MG63 (cell line): Measurements from ENCODE around the gene MYH14. TPM values are rescaled to one million over a fixed set of nuclear protein-coding genes. Genes with fewer than 3 reads are reported as not detected.
A peak's percentile ranks its signal among the peaks of the same experiment; 100 is the strongest.

ENCODE experiments used
- DNase-seq: peaks from one replicate; pipeline ENCODE4 v3.0.0-alpha.2; 2020
- H3K27me3 ChIP-seq: fragments of 250-450 bp; sonication (Bioruptor Pico); 2 replicates; pipeline ENCODE4 v1.5.1; 2020; ENCODE audit warnings: mild to moderate bottlenecking, moderate library complexity
- H3K36me3 ChIP-seq: fragments of 250-450 bp; sonication (Bioruptor Pico); 2 replicates; pipeline ENCODE4 v1.5.1; 2020; ENCODE audit warnings: mild to moderate bottlenecking, moderate library complexity
- H3K4me3 ChIP-seq: fragments of 250-450 bp; sonication (Bioruptor Pico); 2 replicates; pipeline ENCODE4 v1.5.1; 2020; ENCODE audit warnings: mild to moderate bottlenecking, moderate library complexity
- H3K9me3 ChIP-seq: fragments of 250-450 bp; sonication (Bioruptor Pico); 2 replicates; pipeline ENCODE4 v1.5.1; 2020; ENCODE audit warnings: mild to moderate bottlenecking, moderate library complexity
- total RNA-seq: library from RNA; depleted of rRNA; stranded (reverse); fragments of >200 nt; shearing (Covaris generic); gene quantifications from 2 replicates; pipeline ENCODE4 v1.2.3, GENCODE V29; 2014; ENCODE audit warnings: low replicate concordance; rRNA removed

MYH14 gene
- 2.1 TPM in 1 of 2 replicates, not detected in the other for total RNA-seq

DNA sequence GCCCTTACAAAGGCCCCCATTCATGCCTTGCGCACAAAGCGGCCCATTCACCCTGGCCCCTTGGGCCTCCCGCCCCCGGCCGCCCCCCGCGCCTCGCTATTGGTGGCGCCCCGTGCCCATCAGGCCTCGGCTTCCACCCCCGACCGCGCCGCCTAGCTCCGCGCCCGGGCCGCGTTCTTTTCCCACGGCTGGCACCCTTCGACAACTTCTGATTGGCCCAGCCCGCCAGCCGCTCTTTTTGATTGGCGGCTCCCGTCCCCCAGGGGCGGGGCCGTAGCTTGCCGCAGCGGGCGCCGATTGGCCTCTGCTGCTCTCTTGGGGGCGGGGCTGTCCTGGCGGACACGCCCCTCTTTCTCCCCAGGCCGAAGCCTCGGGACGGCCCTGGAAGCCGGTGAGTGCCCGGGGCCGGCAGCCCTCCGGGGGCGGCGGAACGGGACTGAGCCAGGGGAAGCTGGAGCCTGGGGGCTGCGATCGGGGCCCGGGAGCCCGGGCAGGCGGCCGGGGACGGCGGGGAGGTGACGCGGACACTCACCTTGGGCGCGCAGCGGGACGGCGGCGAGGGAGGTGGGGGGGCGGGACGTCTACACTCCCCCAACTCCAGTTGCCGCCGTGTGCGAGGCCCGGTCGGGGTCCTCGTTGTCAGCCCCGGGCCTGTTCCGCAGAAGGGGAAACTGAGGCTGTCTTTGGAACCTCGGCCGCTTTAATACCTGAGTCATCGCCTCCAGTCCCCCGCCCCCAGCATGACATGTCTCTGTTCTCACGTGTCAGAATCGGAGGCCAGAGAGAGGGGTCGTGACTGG is at the start of gene MYH14:
TSS of gene MYH14 (plus strand) at position 342 of the 800 bp plus-strand sequence. CDS start 6,744 bp downstream, outside the sequence.
- peak; percentile 27 for DNase-seq
- Histone ChIP-seq H3K4me3 (no peak within 1 kb of the TSS), H3K27me3 (peaks cover 8% of the 10 kb centered on the region; the same call in 1 of the 2 replicates), H3K9me3 (no peaks in the 10 kb centered on the region), H3K36me3 (no peaks in the 10 kb centered on the region)

DNA sequence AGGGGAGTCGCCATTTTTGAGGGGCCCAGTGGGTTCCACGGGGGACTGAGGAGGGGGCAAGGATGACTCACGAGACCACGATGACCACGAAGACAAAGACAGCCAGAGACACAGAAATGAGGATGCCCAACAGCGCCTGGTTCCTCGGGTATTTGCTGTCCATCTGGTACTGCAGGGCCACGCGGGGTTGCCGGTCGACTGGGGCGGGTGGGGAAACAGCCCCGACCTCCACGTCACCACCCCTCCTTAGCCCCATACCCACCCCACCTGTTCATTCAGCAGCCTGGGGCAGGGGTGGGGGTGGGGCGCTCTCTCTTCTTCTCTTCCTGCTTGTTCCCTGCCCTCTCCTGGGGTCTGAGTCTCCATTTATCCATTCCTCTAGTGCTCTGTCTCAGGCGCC is 48.9 kb upstream of the MYH14 start:
- H3K36me3 ChIP-seq, result no peaks in the 10 kb centered on the region
- H3K9me3 ChIP-seq, result no peaks in the 10 kb centered on the region; the same call in 1 of the 2 replicates
- H3K4me3 ChIP-seq, result no peak overlapping the region
- no peaks in the 10 kb centered on the region; the same call in none of the 2 replicates for H3K27me3 ChIP-seq
- no peak for DNase-seq

DNA sequence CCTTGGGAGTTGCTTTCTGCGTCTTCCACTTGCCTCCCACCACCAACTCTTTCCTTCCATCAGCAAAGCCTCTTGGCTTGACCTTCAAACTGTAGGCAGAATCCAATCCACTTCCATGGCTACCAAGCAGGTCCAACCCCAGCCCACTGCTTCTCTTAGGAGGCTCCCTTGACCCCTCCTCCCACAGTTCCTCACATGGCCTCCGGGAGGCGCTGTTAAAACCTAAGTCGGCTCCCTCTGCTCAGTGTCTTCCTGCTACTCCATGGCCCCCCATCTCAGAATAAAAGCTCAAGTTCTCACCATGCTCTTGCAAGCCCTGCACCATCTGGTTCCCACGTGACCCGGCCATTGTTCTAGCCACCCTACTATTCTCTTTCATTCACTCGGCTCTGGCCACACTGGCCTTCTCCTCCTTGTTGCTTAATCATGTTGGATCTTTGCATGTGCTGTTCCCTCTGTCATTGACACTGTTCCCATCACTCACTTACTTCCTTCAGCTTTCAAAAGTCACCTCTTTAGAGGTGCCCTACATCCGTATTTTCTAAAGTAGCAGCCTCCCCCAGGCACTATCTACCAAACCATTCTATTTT is 47.8 kb upstream of the MYH14 start:
- Histone ChIP-seq H3K9me3 (no peaks in the 10 kb centered on the region; the same call in 1 of the 2 replicates), H3K4me3 (no peak overlapping the region), H3K36me3 (no peaks in the 10 kb centered on the region), H3K27me3 (no peaks in the 10 kb centered on the region; the same call in none of the 2 replicates)
- DNase-seq, result no peak

GRCh38 chr19:50158577-50158976 is 44.8 kb upstream of the MYH14 start:
- no peaks in the 10 kb centered on the region; the same call in 1 of the 2 replicates for H3K9me3 ChIP-seq
- DNase-seq, result no peak
- H3K27me3 ChIP-seq, result peaks cover 4% of the 10 kb centered on the region; the same call in 1 of the 2 replicates
- H3K4me3 ChIP-seq, result no peak overlapping the region
- no peaks in the 10 kb centered on the region for H3K36me3 ChIP-seq

DNA sequence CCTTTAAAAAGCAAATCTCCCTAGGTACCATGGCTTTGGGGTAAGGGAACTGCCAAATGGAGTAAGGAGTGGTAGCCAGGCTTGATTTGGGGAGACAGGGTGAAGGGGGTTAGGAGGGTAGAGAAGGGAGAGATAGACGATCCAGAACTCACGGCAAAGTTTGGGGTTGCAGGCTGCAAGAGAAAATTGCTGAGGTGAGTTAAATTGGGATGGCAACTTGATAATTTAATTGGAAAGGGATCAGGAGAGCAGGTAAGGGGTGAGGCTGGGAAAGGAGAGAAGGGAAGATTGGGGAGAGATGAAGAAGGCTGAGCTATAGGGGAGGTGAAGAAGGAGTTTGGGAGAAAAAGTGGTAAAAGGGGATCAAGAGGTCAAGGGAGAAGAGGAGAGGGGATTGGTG is 44.3 kb upstream of the MYH14 start:
- no peak for DNase-seq
- Histone ChIP-seq H3K36me3 (no peaks in the 10 kb centered on the region), H3K4me3 (no peak overlapping the region), H3K9me3 (no peaks in the 10 kb centered on the region; the same call in 1 of the 2 replicates), H3K27me3 (peaks cover 4% of the 10 kb centered on the region; the same call in 1 of the 2 replicates)

DNA sequence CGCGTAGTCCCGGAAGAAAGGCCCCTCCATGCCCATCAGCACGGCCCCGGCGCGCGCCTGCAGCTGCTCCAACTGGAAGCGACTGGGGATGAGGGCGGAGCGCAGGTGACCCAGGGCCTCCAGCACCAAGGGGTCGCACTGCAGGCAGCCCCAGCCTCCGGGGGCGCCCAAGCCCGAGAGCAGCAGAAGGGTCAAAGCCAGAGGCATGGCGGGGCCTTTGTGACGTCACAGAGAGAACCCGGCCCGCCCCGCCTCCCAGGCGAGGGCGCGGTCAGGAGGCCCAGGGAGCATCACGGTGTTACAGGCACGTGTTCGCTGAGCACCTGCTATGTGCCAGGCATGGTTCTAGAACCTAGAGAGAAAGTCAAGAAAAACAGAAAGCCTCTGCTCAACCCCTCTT is 40.4 kb upstream of the MYH14 start, which contains the start of gene IZUMO2:
TSS of gene IZUMO2 (minus strand) at position 294 of the 400 bp plus-strand sequence. CDS start at position 207, 87 bp downstream.
- DNase-seq, result no peak
- H3K27me3 ChIP-seq, result 0 out of 2 replicates have a peak, but pooled peaks cover 4% of the 10 kb centered on the region
- no peak within 1 kb of the TSS for H3K4me3 ChIP-seq
- no peaks in the 10 kb centered on the region; the same call in 1 of the 2 replicates for H3K9me3 ChIP-seq
- H3K36me3 ChIP-seq, result no peaks in the 10 kb centered on the region

GRCh38 chr19:50167314-50167721 is 36.1 kb upstream of the MYH14 start:
- no peak for DNase-seq
- Histone ChIP-seq H3K4me3 (no peak overlapping the region), H3K27me3 (no peaks in the 10 kb centered on the region), H3K9me3 (no peaks in the 10 kb centered on the region), H3K36me3 (no peaks in the 10 kb centered on the region)

- no peaks in the 10 kb centered on the region for H3K9me3 ChIP-seq
- no peak overlapping the region for H3K4me3 ChIP-seq
- no peaks in the 10 kb centered on the region for H3K36me3 ChIP-seq
- no peak for DNase-seq
- H3K27me3 ChIP-seq, result no peaks in the 10 kb centered on the region
Measured at GRCh38 chr19:50171752-50172151, 31.7 kb upstream of the MYH14 start.

GRCh38 chr19:50172726-50173125 is 30.7 kb upstream of the MYH14 start:
- Histone ChIP-seq H3K4me3 (no peak overlapping the region), H3K9me3 (no peaks in the 10 kb centered on the region), H3K36me3 (no peaks in the 10 kb centered on the region), H3K27me3 (no peaks in the 10 kb centered on the region)
- no peak for DNase-seq

GRCh38 chr19:50173127-50173526 is 30.3 kb upstream of the MYH14 start:
- no peak for DNase-seq
- H3K9me3 ChIP-seq, result no peaks in the 10 kb centered on the region
- no peak overlapping the region for H3K4me3 ChIP-seq
- no peaks in the 10 kb centered on the region for H3K36me3 ChIP-seq
- no peaks in the 10 kb centered on the region for H3K27me3 ChIP-seq

- DNase-seq, result no peak
- H3K27me3 ChIP-seq, result 0 out of 2 replicates have a peak, but pooled peaks cover under 1% of the 10 kb centered on the region
Measured at GRCh38 chr19:50174100-50174793, 29.2 kb upstream of the MYH14 start.

GRCh38 chr19:50175924-50176323 is 27.5 kb upstream of the MYH14 start:
- no peak overlapping the region for H3K4me3 ChIP-seq
- no peak for DNase-seq
- no peaks in the 10 kb centered on the region for H3K36me3 ChIP-seq
- no peaks in the 10 kb centered on the region for H3K9me3 ChIP-seq
- H3K27me3 ChIP-seq, result 0 out of 2 replicates have a peak, but pooled peaks cover 2% of the 10 kb centered on the region

More at GRCh38 chr19:50174100-50174793, 29.2 kb upstream of the MYH14 start:
- Histone ChIP-seq H3K36me3 (no peaks in the 10 kb centered on the region), H3K9me3 (no peaks in the 10 kb centered on the region), H3K4me3 (no peak overlapping the region)

DNA sequence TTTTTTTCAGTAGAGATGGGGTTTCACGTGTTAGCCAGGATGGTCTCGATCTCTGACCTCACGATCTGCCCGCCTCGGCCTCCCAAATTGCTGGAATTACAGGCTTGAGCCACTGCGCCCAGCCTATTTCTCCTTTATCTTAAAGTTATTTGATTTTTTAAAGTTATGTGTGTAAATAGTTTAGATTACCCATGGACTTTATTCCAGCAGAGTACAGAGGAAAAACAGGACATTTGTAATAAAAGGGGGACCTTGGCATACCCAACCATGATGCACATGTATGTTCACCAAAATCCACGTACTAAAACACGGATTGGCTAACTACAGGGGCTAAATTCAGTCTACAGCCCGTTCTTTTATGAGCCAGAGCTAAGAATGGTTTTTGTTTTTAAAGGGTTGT is 26.6 kb upstream of the MYH14 start:
- Histone ChIP-seq H3K36me3 (no peaks in the 10 kb centered on the region), H3K9me3 (no peaks in the 10 kb centered on the region), H3K27me3 (0 out of 2 replicates have a peak, but pooled peaks cover 4% of the 10 kb centered on the region), H3K4me3 (no peak overlapping the region)
- no peak for DNase-seq

GRCh38 chr19:50178320-50178719 is 25.1 kb upstream of the MYH14 start:
- Histone ChIP-seq H3K36me3 (no peaks in the 10 kb centered on the region), H3K4me3 (no peak overlapping the region), H3K27me3 (0 out of 2 replicates have a peak, but pooled peaks cover 4% of the 10 kb centered on the region), H3K9me3 (no peaks in the 10 kb centered on the region)
- DNase-seq, result no peak

DNA sequence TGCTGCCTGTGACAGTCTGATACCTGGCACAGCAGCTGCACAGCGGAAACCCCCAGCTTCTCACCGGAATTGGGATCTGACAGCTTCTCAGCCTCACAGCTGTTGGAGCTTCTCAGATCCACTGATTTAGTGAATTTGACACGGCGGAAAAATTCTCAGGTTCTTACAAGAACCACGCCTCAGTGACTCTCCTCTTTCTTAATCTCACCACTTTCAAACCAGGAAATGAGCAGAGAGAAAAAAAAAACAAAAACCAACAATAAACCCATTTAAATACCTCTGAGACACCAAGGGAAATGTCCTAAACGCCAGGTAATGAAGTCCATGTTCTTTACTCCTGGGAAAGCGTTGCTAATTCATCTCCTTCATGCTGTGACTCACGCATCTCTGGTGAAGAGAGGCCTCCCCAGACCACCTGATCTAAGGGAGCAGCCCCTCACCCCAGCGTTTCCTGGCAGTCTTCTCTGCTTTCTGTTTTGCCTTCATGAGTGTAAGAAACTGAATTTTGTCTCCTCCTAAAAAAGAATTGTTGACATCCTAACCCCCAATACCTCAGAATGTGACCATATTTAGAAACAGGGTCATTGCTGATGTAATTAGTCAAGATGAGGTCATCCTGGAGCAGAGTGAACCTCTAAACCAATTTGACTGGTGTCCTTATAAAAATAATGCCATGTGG is 24.4 kb upstream of the MYH14 start:
- Histone ChIP-seq H3K4me3 (no peak overlapping the region), H3K36me3 (no peaks in the 10 kb centered on the region), H3K9me3 (no peaks in the 10 kb centered on the region), H3K27me3 (0 out of 2 replicates have a peak, but pooled peaks cover 7% of the 10 kb centered on the region)
- DNase-seq, result no peak

DNA sequence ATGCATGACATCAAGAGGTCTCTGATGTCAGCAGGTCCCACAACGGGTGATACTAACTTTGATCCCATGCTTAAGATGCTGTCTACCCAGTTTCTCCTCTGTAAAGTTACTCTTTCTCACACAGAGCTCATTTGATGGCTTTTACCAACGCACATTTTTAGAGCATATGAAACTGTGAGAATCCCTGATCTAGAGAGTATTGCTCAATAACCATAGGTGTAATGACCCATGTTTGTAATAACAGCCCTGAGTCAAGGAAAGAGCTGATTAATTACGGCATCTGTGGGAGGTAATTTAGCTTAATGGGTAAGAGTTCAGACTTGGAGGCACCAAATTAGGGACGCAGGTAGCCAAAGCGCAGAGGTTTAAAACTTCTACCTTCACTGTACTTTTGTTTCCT is 22.3 kb upstream of the MYH14 start:
- H3K36me3 ChIP-seq, result no peaks in the 10 kb centered on the region
- no peak for DNase-seq
- no peaks in the 10 kb centered on the region; the same call in 1 of the 2 replicates for H3K9me3 ChIP-seq
- peaks cover 7% of the 10 kb centered on the region; the same call in 1 of the 2 replicates for H3K27me3 ChIP-seq
- H3K4me3 ChIP-seq, result no peak overlapping the region
